NCI-H187 treated with DMSO at 0.1 percent for 48 hours (cell line): ENCODE measurements around the gene CERS1.
A peak's percentile ranks its signal among the peaks of the same experiment; 100 is the strongest.
"Not testable (repeated sequence)": the region's sequence is repeated elsewhere in the genome, so short reads cannot be mapped to it uniquely, and the experiment has no call there.

Experiments
- DNase-seq: peaks from one replicate; lab custom pipeline; 2025; lab: John Stamatoyannopoulos, UW

The CERS1 gene

DNA sequence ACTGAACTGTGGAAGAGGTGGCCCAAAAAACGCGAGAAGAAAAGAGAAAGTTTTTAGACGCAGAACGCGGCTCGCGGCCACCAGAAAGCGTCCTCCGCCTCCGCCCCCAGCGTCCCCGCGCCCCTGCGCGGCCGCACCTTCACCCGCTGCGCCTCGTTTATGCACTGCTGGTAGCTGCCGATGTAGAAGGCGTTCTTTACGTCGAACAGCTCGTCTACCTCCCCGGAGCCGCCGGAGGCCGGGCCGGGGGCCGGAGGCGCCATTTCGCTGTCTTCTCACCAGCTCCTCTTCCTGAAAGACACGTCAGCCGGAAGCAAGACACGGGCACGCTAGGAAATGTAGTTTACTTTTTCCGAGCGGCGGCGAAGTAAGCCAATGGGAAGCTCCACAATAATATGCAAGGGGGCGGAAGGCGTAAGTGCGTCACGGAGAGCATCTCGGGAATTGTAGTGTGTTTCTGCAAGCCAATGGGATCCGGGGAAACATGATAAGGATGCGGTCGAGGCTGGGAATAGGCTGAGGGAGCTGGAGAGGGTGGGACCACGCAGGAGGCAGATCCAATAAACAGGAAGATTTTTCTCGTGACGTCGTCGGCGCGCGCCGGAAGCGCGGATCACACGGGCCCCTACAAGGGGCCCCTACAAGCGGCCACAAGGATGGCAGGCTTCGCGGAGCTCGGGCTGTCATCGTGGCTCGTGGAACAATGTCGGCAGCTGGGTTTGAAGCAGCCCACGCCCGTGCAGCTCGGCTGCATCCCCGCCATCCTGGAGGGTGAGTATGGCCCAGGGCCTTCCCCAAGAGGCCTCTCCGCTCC, 23.3 kb upstream of the CERS1 start, which contains the start of the genes COPE and DDX49:
Gene COPE (minus strand): TSS at position 302 of the 814 bp plus-strand sequence. CDS start 39 bp downstream, at position 263.
Gene DDX49 (plus strand): TSS at position 630 of the 814 bp plus-strand sequence. CDS start 27 bp downstream, at position 657.
- peak; percentile 89 for DNase-seq

DNA sequence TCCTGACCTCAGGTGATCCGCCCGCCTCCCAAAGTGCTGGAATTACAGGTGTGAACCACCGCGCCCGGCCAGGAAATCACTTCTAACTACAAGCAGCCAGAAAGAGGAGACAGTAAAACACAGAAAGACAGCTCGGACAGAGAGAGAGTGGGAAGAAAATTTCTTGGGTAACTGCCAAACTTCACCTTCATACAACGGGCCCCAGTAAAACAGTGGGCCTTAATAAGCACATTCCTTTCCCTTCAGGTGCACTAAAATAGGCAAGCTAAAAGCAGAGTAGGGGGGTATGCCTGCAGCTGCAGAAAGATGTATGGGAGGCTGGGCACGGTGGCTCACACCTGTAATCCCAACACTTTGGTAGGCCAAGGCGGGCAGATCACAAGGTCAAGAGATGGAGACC, 21.6 kb upstream of the CERS1 start:
- DNase-seq: not testable (repeated sequence)

DNA sequence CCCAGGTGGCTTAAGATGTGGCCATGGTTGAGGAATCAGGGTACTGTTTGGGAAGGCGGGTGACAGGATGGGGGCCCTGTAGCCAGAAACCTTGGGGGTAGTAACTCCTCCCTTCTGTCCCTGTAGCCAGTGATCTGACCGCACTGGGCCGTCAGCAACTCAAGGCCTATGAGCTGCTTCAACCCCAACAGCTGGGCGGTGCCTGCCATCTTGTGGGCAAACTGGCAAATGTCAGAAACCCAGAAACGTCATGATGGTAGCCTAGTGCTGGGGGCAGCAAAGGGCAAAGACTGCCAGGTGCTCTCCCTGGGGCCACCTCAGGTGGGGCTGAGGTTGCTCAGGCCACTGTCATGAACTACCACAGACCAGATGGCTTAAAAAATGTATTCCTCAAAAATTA, 19.7 kb upstream of the CERS1 start:
- DNase-seq: no peak

DNA sequence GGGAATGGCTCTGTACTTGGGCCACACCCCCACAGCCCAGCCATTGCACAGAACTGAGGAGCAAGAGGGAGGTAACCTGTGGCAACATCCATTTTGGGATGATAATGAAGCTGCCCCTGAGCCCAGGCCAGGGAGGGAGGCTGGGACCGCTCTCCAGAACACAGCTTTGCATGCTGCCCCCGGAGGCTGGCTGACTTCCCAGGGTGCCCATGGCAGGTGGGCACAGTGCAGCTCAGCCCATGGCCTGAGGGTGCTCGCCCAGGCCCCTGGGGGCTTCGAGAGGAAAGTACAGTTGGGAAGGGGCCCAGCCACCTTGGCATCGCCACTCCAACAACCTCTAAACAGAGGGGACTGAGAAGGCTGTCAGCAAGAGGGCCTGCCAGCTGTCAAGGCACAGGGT, 17.5 kb upstream of the CERS1 start:
- DNase-seq: no peak

DNA sequence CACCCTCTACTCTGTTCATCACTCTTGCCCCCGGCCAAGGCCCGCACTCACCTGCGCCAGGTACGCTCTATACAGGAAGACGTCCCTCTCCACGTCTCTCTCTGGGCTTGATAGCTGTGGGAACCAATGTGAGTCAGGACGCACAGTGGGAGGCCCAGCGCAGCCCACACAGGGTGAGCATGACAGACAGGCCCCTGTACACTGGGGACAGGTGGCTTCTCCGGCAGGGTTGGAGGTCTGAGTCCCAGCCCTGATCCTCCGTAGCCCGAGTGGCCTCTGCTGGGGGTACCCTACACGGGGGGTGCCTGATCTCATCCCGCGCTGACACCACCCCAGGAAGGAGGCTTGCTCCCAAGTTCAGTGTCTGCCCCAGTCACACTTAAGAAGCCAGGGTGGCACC, 17.0 kb upstream of the CERS1 start:
- no peak for DNase-seq

DNA sequence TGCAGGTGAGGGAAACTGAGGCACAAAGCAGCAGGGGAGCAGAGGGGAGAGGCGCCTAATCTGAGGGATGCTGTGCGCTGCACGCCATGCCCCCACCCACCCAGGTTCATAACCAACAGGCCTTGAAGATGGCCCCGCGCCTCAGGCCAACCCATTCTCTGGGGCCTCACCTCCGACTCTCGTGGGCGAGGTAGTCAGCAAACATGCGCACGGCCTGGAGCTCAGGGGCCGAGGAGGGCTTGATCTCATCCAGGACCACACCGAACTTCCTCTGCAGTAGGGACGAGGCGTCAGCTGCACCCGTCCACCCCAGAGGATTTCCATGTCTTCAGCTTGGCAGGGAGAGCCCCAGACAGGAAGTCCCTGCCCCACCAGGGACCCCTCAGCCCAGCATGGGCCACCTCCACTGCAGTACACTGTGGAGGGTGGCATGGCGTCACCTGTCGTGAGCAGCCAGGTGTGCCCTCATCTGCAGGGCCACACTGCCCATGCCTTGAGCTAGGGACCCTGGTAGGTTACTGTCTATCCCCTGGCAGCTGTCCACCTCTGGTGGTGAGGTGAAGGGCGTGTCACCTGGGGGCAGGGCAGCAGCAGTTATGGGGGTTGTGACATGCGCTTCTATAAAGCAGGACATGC, 15.0 kb upstream of the CERS1 start:
- DNase-seq: no peak

DNA sequence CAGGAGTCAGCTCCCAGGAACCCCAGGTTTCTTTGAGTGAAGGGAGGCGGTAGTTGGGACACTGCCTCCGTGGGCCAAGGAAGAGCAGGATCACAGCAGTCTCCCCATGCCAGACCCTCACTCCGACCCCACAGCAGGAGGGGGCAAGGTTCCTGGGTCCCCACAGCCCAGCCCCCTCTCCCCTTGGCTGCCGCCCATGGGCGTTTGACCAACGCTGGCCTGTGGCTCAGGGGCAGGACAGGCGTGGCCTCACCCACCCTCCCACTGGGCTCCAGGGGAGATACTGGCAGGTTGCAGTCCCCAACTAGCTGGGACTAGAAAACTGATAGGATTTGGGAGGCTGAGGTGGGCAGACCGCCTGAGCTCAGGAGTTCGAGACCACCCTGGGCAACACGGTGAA, 14.1 kb upstream of the CERS1 start:
- DNase-seq: no peak

DNA sequence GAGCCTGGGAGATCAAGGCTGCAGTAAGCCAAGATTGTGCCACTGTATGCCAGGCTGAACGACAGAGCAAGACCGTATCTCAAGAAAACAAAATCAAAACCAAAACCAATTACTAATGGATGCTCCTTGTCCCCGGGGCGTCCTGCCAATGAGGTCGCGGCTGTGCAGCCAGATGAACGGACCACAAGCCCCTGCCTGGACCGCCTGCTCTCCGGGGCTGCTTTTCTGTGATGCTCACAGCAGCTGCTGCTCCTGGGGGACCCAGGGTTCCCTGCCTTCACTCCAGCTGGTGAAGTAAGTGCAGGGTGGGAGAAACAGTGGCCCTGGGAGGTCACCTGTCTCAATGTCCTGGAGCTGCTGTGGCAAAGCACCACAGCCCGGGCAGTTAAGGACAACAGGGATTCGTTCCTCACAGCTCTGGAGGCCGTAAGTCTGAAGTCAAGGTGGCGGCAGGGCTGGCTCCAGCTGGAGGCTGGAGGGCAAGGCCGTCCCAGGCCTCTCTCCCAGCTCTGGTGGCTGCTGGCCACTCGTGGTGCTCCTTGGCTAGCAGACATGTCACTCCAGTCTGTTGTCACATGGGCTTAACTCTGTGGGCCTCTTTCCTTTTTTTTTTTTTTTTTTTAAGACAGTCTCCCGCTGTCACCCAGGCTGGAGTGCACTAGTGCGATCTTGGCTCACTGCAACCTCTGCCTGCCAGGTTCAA, 13.1 kb upstream of the CERS1 start:
- no peak for DNase-seq

DNA sequence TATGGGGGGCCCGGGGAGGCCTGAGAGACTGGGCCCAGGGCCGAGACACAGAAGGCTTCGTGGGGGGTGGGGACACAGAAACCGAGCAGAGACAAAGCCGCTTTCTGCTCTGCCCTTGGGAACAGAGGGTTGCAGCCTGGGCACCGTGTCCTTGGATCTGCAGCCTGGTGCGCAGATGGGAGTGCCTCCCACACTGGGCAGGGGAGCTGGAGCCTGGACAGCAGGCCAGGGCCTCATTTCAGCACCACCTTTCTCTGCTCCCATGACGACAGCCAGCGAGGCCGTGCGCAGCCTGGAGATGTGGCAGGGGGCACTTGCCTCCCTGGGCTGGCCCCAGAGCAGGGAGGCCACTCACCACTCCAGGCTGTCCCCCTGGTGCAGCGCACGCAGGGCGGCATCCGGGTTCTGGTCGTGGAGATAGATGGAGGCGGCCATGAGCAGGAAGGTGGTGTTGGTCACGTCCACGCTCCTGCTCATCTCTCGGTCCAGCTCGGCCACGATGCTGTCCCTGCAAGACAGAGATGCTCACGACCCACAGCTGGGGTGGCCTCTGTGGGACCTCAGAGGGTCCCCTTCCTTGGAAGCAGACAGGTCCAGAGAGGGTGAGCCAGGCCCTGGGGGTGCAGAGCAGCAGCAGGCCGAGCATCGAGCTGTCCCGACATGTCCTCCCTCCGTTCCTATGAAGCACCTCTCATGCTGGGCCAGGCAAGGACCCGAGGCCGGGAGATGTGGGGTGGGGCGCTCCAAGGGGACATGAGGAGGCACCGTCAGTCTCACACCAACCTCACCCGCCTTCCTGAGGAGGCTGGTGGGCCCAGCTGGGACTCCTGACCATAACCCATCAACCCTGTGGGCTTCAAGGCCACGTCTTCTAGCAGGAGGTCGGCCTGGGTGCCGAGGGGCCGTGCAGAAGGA, 10.9 kb upstream of the CERS1 start:
- DNase-seq: no peak

DNA sequence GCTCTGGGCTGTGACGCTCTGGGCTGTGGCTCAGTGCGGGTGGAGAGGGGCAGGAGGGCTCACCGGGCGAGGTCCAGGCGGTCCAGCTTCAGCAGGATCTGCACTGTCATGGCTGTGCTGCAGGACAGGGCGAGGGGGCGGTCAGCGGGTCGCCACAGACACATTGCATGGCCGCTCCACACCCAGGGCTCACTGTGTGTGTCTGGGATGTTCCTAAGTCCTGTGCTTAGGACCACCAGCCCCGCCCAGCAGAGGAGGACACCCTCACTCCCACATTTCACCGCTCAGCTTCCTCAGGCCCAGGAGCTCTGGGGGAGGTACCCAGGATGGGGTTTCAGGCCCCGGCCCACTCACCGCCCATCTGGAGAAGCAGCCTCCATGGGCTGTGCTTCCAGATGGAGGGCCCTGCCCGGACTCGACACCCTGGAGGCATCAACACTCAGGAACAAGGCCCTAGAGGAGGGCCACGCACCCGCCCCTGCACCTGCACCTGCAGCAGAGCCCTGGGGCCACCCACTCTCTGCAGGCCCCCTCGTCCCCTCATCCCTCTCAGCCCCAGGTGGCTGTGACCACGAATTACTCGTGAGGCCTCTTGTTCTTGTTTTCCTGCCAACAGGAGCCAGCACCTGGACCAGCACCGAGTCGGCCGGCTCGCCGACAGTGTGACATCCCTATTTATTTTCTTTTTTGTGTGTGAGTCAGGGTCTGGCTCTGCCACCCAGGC, 9.7 kb upstream of the CERS1 start:
- DNase-seq: no peak

DNA sequence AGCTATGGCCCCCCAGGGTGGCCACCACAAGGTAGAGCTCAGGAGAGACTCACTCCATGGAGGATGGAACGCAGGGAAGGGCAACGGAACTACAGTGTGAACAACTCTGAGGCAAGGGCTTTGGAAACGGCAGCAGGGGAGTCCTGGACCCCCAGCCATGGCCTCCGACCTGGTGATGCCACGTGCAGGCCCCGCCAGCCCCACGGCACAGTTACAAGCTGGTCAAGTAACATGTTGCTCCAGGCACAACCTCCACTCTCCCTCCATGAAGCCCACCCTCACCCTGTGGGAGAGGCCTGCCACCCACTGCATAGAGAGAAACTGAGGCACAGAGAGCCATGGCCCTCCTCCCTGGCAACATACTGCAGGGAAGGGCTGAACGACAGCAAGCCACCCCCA, 9.1 kb upstream of the CERS1 start:
- DNase-seq: no peak

DNA sequence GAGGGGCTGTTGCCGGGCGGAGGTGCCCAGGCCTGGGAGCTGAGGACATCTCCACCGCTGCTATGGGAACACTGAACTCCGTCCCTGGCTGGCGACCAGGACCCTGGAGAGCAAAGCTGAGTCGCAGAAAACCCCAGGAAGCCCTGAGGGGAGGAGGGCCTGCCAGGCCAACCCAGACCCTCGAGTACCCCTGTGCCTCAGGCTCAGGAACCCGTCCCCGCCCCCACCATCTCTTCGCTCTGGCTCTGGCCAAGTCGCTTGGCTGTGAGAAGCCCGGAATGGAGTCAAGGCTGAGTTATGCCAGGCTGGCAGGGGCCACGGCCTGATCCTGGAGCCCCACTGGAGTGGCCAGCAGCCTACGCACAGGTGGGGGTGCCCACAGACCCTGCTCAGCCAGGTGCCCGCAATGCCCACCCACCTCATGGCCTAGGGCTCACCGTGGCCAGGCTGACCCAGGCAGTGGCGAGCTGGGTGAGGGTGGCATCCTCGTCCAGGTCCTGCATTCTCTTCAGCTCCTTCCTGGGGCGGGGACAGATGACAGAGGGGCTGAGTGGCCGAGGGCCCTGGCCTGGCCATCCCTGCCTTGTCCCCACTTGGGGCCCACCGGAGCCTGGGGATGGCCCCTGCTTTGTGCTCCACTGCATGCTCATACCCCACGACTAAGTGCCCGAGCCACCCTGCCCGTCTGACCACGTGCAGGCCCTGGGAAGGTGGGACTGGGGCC, 8.5 kb upstream of the CERS1 start:
- no peak for DNase-seq

DNA sequence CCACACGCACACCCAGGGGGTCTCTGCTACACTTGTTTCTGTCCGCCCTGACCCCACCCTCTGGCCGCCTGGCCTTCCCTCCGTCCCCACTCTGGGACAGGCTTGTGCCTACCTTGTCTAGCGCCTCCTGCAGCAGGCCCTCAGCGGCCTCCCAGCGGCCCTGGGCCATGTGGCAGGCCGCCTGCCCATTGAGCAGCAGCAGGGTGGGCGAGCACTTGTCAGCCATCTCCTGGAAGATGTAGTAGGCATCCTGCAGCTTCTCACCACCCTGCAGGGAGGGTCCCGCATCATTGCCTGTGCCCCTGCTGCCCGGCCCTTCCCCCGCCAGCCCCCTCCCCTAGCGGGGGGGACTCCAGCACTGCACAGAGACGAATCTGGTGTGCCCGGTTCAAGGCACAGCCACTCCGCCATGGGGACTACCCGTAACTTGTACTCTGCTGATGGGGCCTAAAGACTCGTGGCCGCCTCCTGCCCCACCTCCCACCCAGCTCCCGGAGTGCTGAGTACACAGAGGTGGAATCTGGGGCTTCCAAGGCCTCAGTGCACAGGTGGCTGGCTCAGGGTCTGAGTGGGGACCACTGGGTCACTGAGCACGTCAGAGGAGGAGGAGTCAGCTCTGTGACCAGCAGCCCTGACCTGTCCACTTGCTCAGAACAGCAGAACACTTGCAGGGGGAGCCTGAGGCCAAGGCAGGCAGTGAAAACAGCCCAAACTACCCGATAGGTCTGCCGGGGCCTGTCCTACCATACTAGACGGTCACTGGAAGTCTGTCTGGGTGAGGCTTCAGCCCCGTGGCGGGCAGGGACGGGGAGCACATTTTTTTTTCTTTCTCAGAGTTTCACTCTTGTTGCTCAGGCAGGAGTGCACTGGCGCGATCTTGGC, 7.4 kb upstream of the CERS1 start:
- no peak for DNase-seq

DNA sequence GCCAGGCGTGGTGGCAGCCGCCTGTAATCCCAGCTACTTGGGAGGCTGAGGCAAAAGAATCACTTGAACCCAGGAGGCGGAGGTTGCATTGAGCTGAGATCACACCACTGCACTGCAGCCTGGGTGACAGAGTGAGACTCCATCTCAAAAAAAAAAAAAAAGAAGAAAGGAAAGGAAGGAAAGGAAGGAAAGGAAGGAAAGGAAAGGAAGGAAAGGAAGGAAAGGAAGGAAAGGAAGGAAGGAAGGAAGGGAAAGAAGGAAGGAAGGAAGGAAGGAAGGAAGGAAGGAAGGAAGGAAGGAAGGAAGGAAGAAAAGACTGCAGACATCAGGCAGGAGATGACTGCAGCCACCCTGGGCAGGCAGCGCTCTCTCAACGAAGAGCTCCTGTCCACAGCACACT, 6.6 kb upstream of the CERS1 start:
- not testable (repeated sequence) for DNase-seq

DNA sequence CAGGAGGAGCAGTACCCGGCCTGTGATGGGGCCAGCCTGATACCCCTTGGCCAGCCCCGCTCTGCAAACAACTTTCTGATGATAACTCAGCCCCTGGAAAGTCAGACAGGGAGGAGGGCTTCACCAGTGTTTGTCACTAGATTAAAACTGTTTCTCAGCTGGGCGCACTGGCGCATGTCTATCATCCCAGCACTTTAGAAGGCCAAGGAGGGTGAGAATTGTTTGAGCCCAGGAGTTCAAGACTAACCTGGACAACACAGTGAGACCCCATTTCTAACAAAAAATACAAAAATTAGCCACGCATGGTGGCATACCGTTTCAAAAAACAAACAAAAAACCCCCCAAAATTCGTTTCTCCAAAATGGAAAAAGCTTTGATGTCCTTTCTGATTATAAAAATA, 5.5 kb upstream of the CERS1 start:
- DNase-seq: no peak

DNA sequence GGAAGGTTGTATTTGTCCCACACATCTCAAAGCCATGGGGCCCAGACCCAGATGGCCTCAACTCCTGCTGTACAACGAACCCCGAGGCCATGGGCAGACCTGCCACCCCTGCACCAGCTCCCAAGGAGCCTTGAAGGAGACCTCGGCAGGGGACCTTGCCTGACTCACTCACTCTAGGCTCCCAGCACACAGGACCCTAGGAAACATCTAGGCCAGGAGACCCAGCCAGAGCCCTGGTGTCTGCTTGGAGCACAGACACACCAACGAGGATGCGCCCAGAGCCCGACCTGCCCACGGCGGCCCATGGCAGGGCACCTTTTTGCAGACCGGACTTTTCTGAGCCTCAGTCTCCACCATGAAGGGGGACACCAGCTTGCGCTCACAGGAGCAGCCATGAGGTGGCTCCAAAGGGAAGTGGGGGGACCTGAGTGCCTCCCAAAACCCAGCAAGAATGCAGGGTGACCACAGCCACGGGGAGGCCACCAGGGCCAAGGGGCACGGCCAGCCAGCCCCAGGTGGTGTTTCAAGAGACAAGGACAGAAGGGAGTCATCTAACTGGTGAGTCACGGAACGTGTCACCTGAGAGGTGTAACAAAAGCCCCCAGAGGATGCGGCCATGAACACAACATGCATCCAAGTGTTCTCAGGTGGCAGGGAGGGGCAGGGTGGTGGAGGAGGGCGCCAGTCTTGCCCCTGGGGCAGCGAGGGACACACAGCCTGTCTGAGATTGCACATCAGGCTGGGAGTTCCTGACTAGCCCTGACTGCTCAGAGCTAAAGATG, 4.9 kb upstream of the CERS1 start:
- no peak for DNase-seq

DNA sequence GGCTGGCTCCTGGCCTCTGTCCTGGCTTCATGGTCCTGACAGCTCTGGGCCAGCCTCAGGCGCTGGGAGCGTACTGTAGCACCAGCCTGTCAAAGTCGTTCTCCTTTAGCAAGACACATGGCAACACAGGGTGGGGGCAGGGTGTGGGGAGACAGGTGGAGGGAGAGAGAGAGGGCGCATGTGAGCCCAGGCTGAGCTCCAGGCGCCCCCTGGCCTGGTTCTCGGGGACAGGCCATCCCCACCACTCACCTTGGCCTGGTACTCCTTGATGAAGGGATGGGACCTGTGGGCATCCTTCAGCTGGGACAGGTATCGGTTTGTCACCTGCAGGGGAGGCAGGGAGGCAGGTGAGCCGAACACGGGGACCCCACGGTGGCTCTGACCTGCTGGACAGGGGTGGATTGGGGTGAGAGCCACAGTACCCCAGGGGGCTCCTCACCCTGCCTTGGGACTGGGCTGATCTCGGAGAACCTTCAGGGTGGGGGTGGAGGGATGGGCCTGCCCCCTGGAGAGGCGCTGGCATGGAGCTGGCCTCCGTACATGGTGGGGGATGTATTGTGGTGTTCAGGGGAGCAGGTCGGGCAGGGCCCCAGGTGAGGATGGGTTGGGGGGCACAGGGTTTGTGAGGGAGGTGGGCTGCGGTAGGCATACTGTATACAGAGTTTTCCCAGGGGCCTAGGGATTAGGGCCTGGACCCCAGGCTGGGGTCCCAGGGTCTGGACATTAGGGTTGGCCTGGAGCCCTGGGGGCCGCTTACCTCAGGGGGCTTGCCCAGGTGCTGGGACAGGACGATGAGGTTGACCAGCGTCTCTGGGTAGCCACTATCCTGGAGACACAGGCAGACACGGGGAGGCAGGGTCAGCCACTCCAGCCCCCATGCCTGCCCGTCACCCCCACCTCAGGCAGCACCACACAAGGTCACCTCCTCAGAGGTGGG, 3.9 kb upstream of the CERS1 start:
- DNase-seq: no peak
